Tibial artery (tissue), 4 donors: ENCODE measurements around the gene MLLT3.

Source experiments
- DNase-seq, 2 donors: peaks; one replicate each; pipeline ENCODE4 v3.0.0-alpha.2; 2019
- H3K27ac ChIP-seq, 2 donors: fragments of 200-600 bp; sonication (generic) in 1 of 2; 1 replicate in 1 of 2; 2 replicates in 1 of 2; pipeline ENCODE4 v1.5.1; 2018 to 2019; ENCODE audit warnings: mild to moderate bottlenecking in 1 of 2
- H3K27me3 ChIP-seq, 2 donors: fragments of 200-600 bp; sonication (generic) in 1 of 2; one replicate each; pipeline versions ENCODE4 v1.5.1 to v1.6.0; 2016 to 2019
- H3K36me3 ChIP-seq, 3 donors: fragments of 200-600 bp; sonication (generic) in 2 of 3; one replicate each; pipeline ENCODE4 v1.5.1; 2016 to 2019; ENCODE audit warnings: mild to moderate bottlenecking in 2 of 3
- H3K4me1 ChIP-seq, 4 donors: fragments of 200-600 bp; sonication (generic) in 2 of 4; 1 replicate in 3 of 4; 2 replicates in 1 of 4; pipeline ENCODE4 v1.5.1; 2016 to 2019
- H3K4me3 ChIP-seq, 2 donors: fragments of 200-600 bp; sonication (generic) in 1 of 2; 1 replicate in 1 of 2; 2 replicates in 1 of 2; pipeline ENCODE4 v1.5.1; 2018 to 2019; ENCODE audit warnings: mild to moderate bottlenecking in 2 of 2
- H3K9me3 ChIP-seq, 3 donors: fragments of 200-600 bp; sonication (generic) in 1 of 3; one replicate each; pipeline ENCODE4 v1.5.1; 2016 to 2019
- CTCF ChIP-seq, 2 experiments: fragments of 200-600 bp in 1 of 2; fragments of 450-650 bp in 1 of 2; IDR thresholded peaks; one replicate each; pipeline ENCODE4 v1.5.1; 2017 to 2019; ENCODE audit warnings: antibody characterized with exemption in 2 of 2, mild to moderate bottlenecking in 1 of 2, moderate library complexity in 1 of 2
- intact Hi-C: fragments of 100-400 bp; cut with DNase I; formaldehyde crosslinking; loops from one replicate; pipeline ENCODE4 v1.15.0; 2023; ENCODE audit warnings: low total_unique reads

Gene MLLT3

GRCh38 chr9:20611691-20612287, 10.5 kb downstream of the MLLT3 start:
- Histone ChIP-seq H3K36me3 (no peaks in the 10 kb centered on the region), H3K4me1 (peaks cover 0 to 36% (median 3%) of the 10 kb centered on the region in 4 donors), H3K27ac (peak overlapping the region in 1 of 2 donors; percentile 9), H3K27me3 (no peaks in the 10 kb centered on the region), H3K9me3 (no peaks in the 10 kb centered on the region), H3K4me3 (no peak overlapping the region)
- intact Hi-C loops, result no loop called here
- no peak for DNase-seq
- peak; percentile 31 to 38 for TF ChIP-seq CTCF (IDR thresholded peaks at IDR 0.05)

- TF ChIP-seq CTCF (IDR thresholded peaks at IDR 0.05), result no peak
- Histone ChIP-seq H3K36me3 (no peaks in the 10 kb centered on the region), H3K27ac (no peak overlapping the region), H3K9me3 (no peaks in the 10 kb centered on the region), H3K4me3 (no peak overlapping the region), H3K4me1 (peaks cover 0 to 31% (median 3%) of the 10 kb centered on the region in 4 donors), H3K27me3 (no peaks in the 10 kb centered on the region)
- DNase-seq, result no peak
- intact Hi-C loops, result no loop called here
Measured at GRCh38 chr9:20610591-20610990, 11.7 kb downstream of the MLLT3 start.

GRCh38 chr9:20608582-20608981, 13.7 kb downstream of the MLLT3 start:
- TF ChIP-seq CTCF (IDR thresholded peaks at IDR 0.05), result no peak
- DNase-seq, result no peak
- no peaks in the 10 kb centered on the region for H3K27me3 ChIP-seq
- peaks cover 0 to 39% (median 3%) of the 10 kb centered on the region in 4 donors for H3K4me1 ChIP-seq
- no peaks in the 10 kb centered on the region for H3K9me3 ChIP-seq
- H3K36me3 ChIP-seq, result no peaks in the 10 kb centered on the region
- no peak overlapping the region for H3K27ac ChIP-seq
- intact Hi-C loops, result loop anchor here (10.0 kb wide), 1 partner anchor 1474 kb away; no protein-coding TSS in a partner anchor
- H3K4me3 ChIP-seq, result no peak overlapping the region

GRCh38 chr9:20606652-20607051, 15.6 kb downstream of the MLLT3 start:
- Histone ChIP-seq H3K27ac (no peak overlapping the region), H3K9me3 (no peaks in the 10 kb centered on the region), H3K4me3 (no peak overlapping the region), H3K36me3 (no peaks in the 10 kb centered on the region), H3K4me1 (peaks cover 0 to 46% (median 10%) of the 10 kb centered on the region in 4 donors), H3K27me3 (no peaks in the 10 kb centered on the region)
- DNase-seq, result no peak
- no peak for TF ChIP-seq CTCF (IDR thresholded peaks at IDR 0.05)
- intact Hi-C loops, result loop anchor here (10.0 kb wide), 1 partner anchor 1472 kb away; no protein-coding TSS in a partner anchor

GRCh38 chr9:20604562-20604961, 17.7 kb downstream of the MLLT3 start:
- peaks cover 0 to 32% (median 8%) of the 10 kb centered on the region in 4 donors for H3K4me1 ChIP-seq
- intact Hi-C loops, result loop anchor here (10.0 kb wide), 1 partner anchor 1470 kb away; no protein-coding TSS in a partner anchor
- no peaks in the 10 kb centered on the region for H3K27me3 ChIP-seq
- peak overlapping the region in 1 of 2 donors; percentile 5 for H3K4me3 ChIP-seq
- H3K9me3 ChIP-seq, result no peaks in the 10 kb centered on the region
- no peak overlapping the region for H3K27ac ChIP-seq
- no peaks in the 10 kb centered on the region for H3K36me3 ChIP-seq
- no peak for DNase-seq
- TF ChIP-seq CTCF (IDR thresholded peaks at IDR 0.05), result no peak
